HepG2 (cell line): Measurements from ENCODE around the gene GPR137. TPM values are rescaled to one million over a fixed set of nuclear protein-coding genes. Genes with fewer than 3 reads are reported as not detected.

ENCODE experiments used
- AFF4 ChIP-seq: sonication (generic); formaldehyde crosslinking; IDR thresholded peaks from 2 replicates; pipeline ENCODE4 v1.4.0; 2020; ENCODE audit warnings: missing genetic modification reagents
- DMAP1 ChIP-seq: IDR thresholded peaks from 2 replicates; pipeline ENCODE4 v1.6.1; 2016
- EEA1 ChIP-seq: sonication (generic); formaldehyde crosslinking; IDR thresholded peaks from 2 replicates; pipeline ENCODE4 v1.5.1; 2020; ENCODE audit warnings: mild to moderate bottlenecking, missing genetic modification reagents, borderline replicate concordance
- FOSL2 ChIP-seq: sonication (generic); formaldehyde crosslinking; IDR thresholded peaks from 2 replicates; pipeline ENCODE4 v1.4.0; 2020; ENCODE audit warnings: missing genetic modification reagents
- LRRFIP1 ChIP-seq: sonication (generic); formaldehyde crosslinking; conservative IDR thresholded peaks from 2 replicates; pipeline ENCODE4 v1.4.0; 2020; ENCODE audit warnings: missing genetic modification reagents
- MIXL1 ChIP-seq: IDR thresholded peaks from 2 replicates; pipeline ENCODE4 v1.6.1; 2016
- RXRA ChIP-seq: sonication (generic); formaldehyde crosslinking; IDR thresholded peaks from 2 replicates; pipeline ENCODE4 v1.5.1; 2020; ENCODE audit warnings: missing genetic modification reagents
- SOX13 ChIP-seq, 3 experiments: fragments of 450-650 bp in 1 of 3; sonication (generic) in 1 of 3; formaldehyde crosslinking in 1 of 3; IDR thresholded peaks in 2 of 3; conservative IDR thresholded peaks in 1 of 3; 2 replicates each; pipeline versions ENCODE4 v1.5.0 to v1.6.1; 2016 to 2020; ENCODE audit warnings: antibody characterized with exemption in 1 of 3, mild to moderate bottlenecking in 1 of 3, missing compliant biosample characterization in 1 of 3, missing genetic modification reagents in 1 of 3, moderate library complexity in 1 of 3
- SP140L ChIP-seq: sonication (generic); formaldehyde crosslinking; IDR thresholded peaks from 2 replicates; pipeline ENCODE4 v1.4.0; 2020; ENCODE audit warnings: missing genetic modification reagents, borderline replicate concordance
- SSRP1 ChIP-seq: IDR thresholded peaks from 2 replicates; pipeline ENCODE4 v1.6.1; 2016; ENCODE audit warnings: control low read depth
- TEAD3 ChIP-seq: optimal IDR thresholded peaks from 2 replicates; pipeline ENCODE3; 2016; ENCODE audit warnings: borderline replicate concordance
- XRCC5 ChIP-seq: fragments of 200-400 bp; formaldehyde crosslinking; optimal IDR thresholded peaks from 2 replicates; pipeline ENCODE3; 2017; ENCODE audit warnings: mild to moderate bottlenecking, low read length
- ZNF225 ChIP-seq: sonication (generic); formaldehyde crosslinking; IDR thresholded peaks from 2 replicates; pipeline ENCODE4 v1.4.0; 2020; ENCODE audit warnings: mild to moderate bottlenecking, missing genetic modification reagents
- ZNF530 ChIP-seq: sonication (generic); formaldehyde crosslinking; IDR thresholded peaks from 2 replicates; pipeline ENCODE4 v1.5.0; 2020; ENCODE audit warnings: low read depth, mild to moderate bottlenecking, missing genetic modification reagents
- ZNF609 ChIP-seq: sonication (generic); formaldehyde crosslinking; IDR thresholded peaks from 2 replicates; pipeline ENCODE4 v1.4.0; 2020; ENCODE audit warnings: mild to moderate bottlenecking, missing genetic modification reagents, borderline replicate concordance
- polyA plus RNA-seq, 8 experiments: library from polyadenylated mRNA; depleted of rRNA in 3 of 8; stranded (reverse) in 7 of 8; unstranded in 1 of 8; fragments of >200 nt; fragmentation: Illumina TruSeq in 4 of 8; extraction: Trizol in 4 of 8; gene quantifications; 2 replicates each; pipeline versions ENCODE4 v1.2.1 to v1.2.3, GENCODE V29; 2011 to 2016; ENCODE audit warnings: low read depth in 4 of 8, missing spikeins in 1 of 8, mixed read lengths in 1 of 8; ENCODE audit not compliant: insufficient read depth in 1 of 8
- total RNA-seq, 5 experiments: library from RNA; depleted of rRNA; stranded (reverse); fragments of >200 nt; fragmentation: Illumina TruSeq; extraction: Trizol; gene quantifications; 2 replicates each; pipeline ENCODE4 v1.2.3, GENCODE V29; 2016; ENCODE audit warnings: low read depth in 1 of 5

The GPR137 gene
- total and polyA plus RNA-seq, 2 of the 13 experiments (the other 11 are each of a cell fraction or from before 2014, with no cell fraction given), result 8.5 to 13.2 TPM

GRCh38 chr11:64331569-64332371 lies 46.1 kb downstream of the GPR137 start (continued):
- TF ChIP-seq EEA1 (no peak; the same call in 1 of the 2 replicates), ZNF609 (CRISPR knock-in tag) (no peak), MIXL1 (no peak), TEAD3 (CRISPR knock-in tag) (peak; percentile 26), XRCC5 (peak; percentile 82), DMAP1 (CRISPR knock-in tag) (no peak), AFF4 (CRISPR knock-in tag) (no peak), FOSL2 (CRISPR knock-in tag) (peak; percentile 64; the same call in 1 of the 2 replicates), RXRA (CRISPR knock-in tag) (0 out of 2 replicates have a peak, but pooled peaks have one; percentile 44), ZNF530 (CRISPR knock-in tag) (no peak), ZNF225 (CRISPR knock-in tag) (0 out of 2 replicates have a peak, but pooled peaks have one; percentile 49), SP140L (CRISPR knock-in tag) (no peak), SSRP1 (no peak), LRRFIP1 (CRISPR knock-in tag) (no peak), SOX13 (IDR thresholded peaks at IDR 0.05) (no peak), SOX13 (CRISPR knock-in tag; conservative IDR thresholded peaks at IDR 0.05 in 1 of 2, IDR thresholded peaks at IDR 0.05 in 1 of 2) (peak in 1 of 2 experiments; percentile 4; a peak in 1 of 4 replicates)
